Measurements from ENCODE around the gene FCGR2B. TPM values are rescaled to one million over a fixed set of nuclear protein-coding genes. Genes with fewer than 3 reads are reported as not detected.
"Not testable (repeated sequence)": the region's sequence is repeated elsewhere in the genome, so short reads cannot be mapped to it uniquely, and the experiment has no call there.

The FCGR2B gene
- total RNA-seq, 4 donors from 2014 or later = 18.6 to 50.9 (median 32.3) TPM

- no peak overlapping the region for H3K4me3 ChIP-seq
- no peaks in the 10 kb centered on the region for H3K9me3 ChIP-seq
- no peaks in the 10 kb centered on the region for H3K27me3 ChIP-seq
- whole genome bisulfite sequencing, 2 donors = 59 to 71% methylated on average over 8 of the region's 8 CpGs
- no peak for DNase-seq (ENCODE audit: low spot score in 2 of 2)
- no peak overlapping the region for H3K27ac ChIP-seq
- peaks cover 0 to 7% (median 3%) of the 10 kb centered on the region in 4 donors for H3K4me1 ChIP-seq
- TF ChIP-seq POLR2A (IDR thresholded peaks at IDR 0.05) (no peak), CTCF (IDR thresholded peaks at IDR 0.05) (no peak)
- H3K36me3 ChIP-seq = no peaks in the 10 kb centered on the region
Measured at GRCh38 chr1:161721738-161722343, 58.9 kb downstream of the FCGR2B start.

- no peak overlapping the region for H3K27ac ChIP-seq
Measured at GRCh38 chr1:161722406-161722805, 59.5 kb downstream of the FCGR2B start.

GRCh38 chr1:161723459-161724141 is 60.7 kb downstream of the FCGR2B start:
- Histone ChIP-seq H3K4me3 (no peak overlapping the region), H3K27ac (no peak overlapping the region), H3K27me3 (no peaks in the 10 kb centered on the region), H3K4me1 (peaks cover 0 to 10% (median 4%) of the 10 kb centered on the region in 4 donors), H3K9me3 (no peaks in the 10 kb centered on the region), H3K36me3 (no peaks in the 10 kb centered on the region)
- TF ChIP-seq CTCF (IDR thresholded peaks at IDR 0.05) (no peak), POLR2A (IDR thresholded peaks at IDR 0.05) (no peak), EP300 (IDR thresholded peaks at IDR 0.05) (no peak)
- no peak for DNase-seq (ENCODE audit: low spot score in 2 of 2)
- WGBS, 2 donors = 88 to 91% methylated on average over 6 to 8 of the region's 8 CpGs

More at GRCh38 chr1:161722406-161722805, 59.5 kb downstream of the FCGR2B start:
- H3K9me3 ChIP-seq = no peaks in the 10 kb centered on the region
- TF ChIP-seq CTCF (IDR thresholded peaks at IDR 0.05) = no peak
- TF ChIP-seq EP300 (IDR thresholded peaks at IDR 0.05) = no peak
- no peak for TF ChIP-seq POLR2A (IDR thresholded peaks at IDR 0.05)
- no peaks in the 10 kb centered on the region for H3K27me3 ChIP-seq
- no peak overlapping the region for H3K4me3 ChIP-seq
- DNase-seq (ENCODE audit: low spot score in 2 of 2) = no peak
- peaks cover 0 to 7% (median 3%) of the 10 kb centered on the region in 4 donors for H3K4me1 ChIP-seq
- H3K36me3 ChIP-seq = no peaks in the 10 kb centered on the region
- 82 to 95% methylated on average over 1 of the region's 1 CpG for WGBS, 2 donors

GRCh38 chr1:161725258-161725907 is 62.4 kb downstream of the FCGR2B start:
- DNase-seq (ENCODE audit: low spot score in 2 of 2); H3K36me3 ChIP-seq; H3K9me3 ChIP-seq; H3K27me3 ChIP-seq: not testable (repeated sequence)
- Histone ChIP-seq H3K4me1 (peaks cover 0 to 10% (median 4%) of the 10 kb centered on the region in 4 donors), H3K27ac (peak overlapping the region; percentile 73 to 92 (median 83)), H3K4me3 (peak overlapping the region; percentile 74 to 94 (median 84))
- 45 to 52% methylated on average over 21 to 22 of the region's 22 CpGs for WGBS, 2 donors

- Histone ChIP-seq H3K9me3 (no peaks in the 10 kb centered on the region), H3K4me1 (peaks cover 0 to 10% (median 4%) of the 10 kb centered on the region in 4 donors), H3K27me3 (no peaks in the 10 kb centered on the region), H3K4me3 (peak overlapping the region; percentile 74 to 94 (median 84)), H3K27ac (peak overlapping the region; percentile 73 to 92 (median 83)), H3K36me3 (no peaks in the 10 kb centered on the region)
- 0 to 1% methylated on average over 31 to 34 of the region's 34 CpGs for WGBS, 2 donors
- no peak for TF ChIP-seq EP300 (IDR thresholded peaks at IDR 0.05)
- TF ChIP-seq CTCF (IDR thresholded peaks at IDR 0.05) = peak in 2 of 5 experiments; percentile 40
- no peak for TF ChIP-seq POLR2A (IDR thresholded peaks at IDR 0.05)
- DNase-seq (ENCODE audit: low spot score in 2 of 2) = peak; percentile 16 to 25
Measured at GRCh38 chr1:161725908-161726472, 63.0 kb downstream of the FCGR2B start.
